AG10803 (cell line): ENCODE measurements around the gene STK32C.

ENCODE experiments used
- DNase-seq: peaks from one replicate; pipeline ENCODE4 v3.0.0; 2010; ENCODE audit warnings: low read depth
- H3K4me3 ChIP-seq: 2 replicates; pipeline ENCODE4 v1.5.1; 2011; ENCODE audit warnings: mild to moderate bottlenecking, low read length, control low read depth
- CTCF ChIP-seq: conservative IDR thresholded peaks from 2 replicates; pipeline ENCODE4 v1.5.1; 2011; ENCODE audit warnings: mild to moderate bottlenecking, low read length, control low read depth, inconsistent platforms

Gene STK32C

GRCh38 chr10:132293813-132294520 lies 13.8 kb downstream of the STK32C start:
- no peak for TF ChIP-seq CTCF
- no peak for DNase-seq

GRCh38 chr10:132293201-132293812 lies 14.4 kb downstream of the STK32C start:
- no peak for TF ChIP-seq CTCF
- no peak for DNase-seq
- H3K4me3 ChIP-seq, result no peak overlapping the region

More at GRCh38 chr10:132293813-132294520, 13.8 kb downstream of the STK32C start:
- no peak overlapping the region for H3K4me3 ChIP-seq

GRCh38 chr10:132292287-132293200 lies 15.2 kb downstream of the STK32C start:
- no peak for DNase-seq
- no peak for TF ChIP-seq CTCF
- H3K4me3 ChIP-seq, result no peak overlapping the region

- DNase-seq, result no peak
- TF ChIP-seq CTCF, result no peak
Observed at GRCh38 chr10:132291826-132292225, 15.9 kb downstream of the STK32C start.

GRCh38 chr10:132290631-132291030 lies 17.1 kb downstream of the STK32C start:
- no peak overlapping the region for H3K4me3 ChIP-seq
- no peak for TF ChIP-seq CTCF
- DNase-seq, result no peak

More at GRCh38 chr10:132291826-132292225, 15.9 kb downstream of the STK32C start:
- no peak overlapping the region for H3K4me3 ChIP-seq

GRCh38 chr10:132289439-132289838 lies 18.3 kb downstream of the STK32C start:
- H3K4me3 ChIP-seq, result no peak overlapping the region
- DNase-seq, result no peak
- no peak for TF ChIP-seq CTCF
